ENCODE measurements around the gene KRTAP19-4.
"Not testable (repeated sequence)": the region's sequence is repeated elsewhere in the genome, so short reads cannot be mapped to it uniquely, and the experiment has no call there.

Gene KRTAP19-4, protein sequence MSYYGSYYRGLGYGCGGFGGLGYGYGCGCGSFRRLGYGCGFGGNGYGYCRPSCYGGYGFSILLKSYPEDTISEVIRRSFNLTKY

DNA sequence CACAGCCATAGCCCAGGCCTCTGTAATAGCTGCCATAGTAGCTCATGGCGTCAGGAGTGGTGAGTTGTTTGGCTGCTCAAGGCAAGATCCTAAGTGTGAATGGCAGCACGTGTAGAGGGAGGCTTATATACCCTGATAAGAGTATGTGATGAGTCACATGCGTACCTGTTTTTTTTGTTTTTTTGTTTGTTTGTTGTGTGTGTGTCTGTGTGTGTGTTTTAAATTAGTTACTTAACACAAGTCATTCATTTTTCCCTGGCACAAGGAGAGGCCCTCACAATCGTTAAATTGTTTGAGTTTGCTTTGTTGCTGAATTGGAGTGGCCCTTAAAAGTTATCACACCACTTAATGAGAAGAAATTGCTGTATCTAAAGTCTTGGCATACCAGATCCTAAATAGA is at the start of gene KRTAP19-4:
KRTAP19-4 (minus strand) TSS at position 101 of the 400 bp plus-strand sequence; CDS start at position 46, 55 bp downstream.
- no peak for DNase-seq

DNA sequence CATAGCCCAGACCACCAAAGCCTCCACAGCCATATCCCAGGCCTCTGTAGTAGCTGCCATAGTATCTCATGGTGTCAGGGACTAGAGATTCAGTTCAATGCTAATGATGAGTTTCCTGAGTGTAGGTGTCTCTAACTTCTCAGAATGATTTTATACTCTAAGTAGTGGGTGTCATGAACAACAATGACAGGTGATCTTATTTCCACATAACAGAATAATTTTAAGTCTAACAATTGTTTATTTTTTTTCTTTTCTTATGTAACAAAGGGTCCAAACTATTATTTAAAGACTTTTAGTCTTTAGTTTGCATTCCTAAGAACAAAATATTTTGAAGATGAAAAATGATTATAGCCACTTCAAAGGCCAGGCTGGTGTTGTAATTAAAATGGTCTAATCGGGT is 44.8 kb upstream of the KRTAP19-4 start, which contains the start of gene KRTAP19-6:
KRTAP19-6 (minus strand) TSS at position 101 of the 400 bp plus-strand sequence; CDS start at position 70, 31 bp downstream.
- DNase-seq = no peak

DNA sequence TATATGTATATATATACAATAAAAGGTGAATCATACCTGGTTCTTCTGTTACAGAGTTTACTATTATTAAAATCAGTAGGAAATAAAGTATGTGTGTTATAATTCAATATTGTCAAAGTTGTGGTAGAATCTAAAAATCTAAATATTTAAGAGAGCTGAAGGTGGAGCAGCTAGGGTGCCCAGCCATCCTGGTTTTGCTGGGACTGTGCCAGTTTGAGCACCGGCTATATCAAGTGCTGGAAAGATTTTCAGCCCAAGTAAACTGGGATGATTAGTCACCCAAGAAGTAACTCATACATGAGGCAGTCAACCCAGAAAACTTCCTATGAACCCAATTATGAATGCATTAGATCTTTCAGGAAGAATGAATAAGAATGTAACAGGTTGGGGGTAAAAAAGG is 21.9 kb upstream of the KRTAP19-4 start:
- DNase-seq = no peak

DNA sequence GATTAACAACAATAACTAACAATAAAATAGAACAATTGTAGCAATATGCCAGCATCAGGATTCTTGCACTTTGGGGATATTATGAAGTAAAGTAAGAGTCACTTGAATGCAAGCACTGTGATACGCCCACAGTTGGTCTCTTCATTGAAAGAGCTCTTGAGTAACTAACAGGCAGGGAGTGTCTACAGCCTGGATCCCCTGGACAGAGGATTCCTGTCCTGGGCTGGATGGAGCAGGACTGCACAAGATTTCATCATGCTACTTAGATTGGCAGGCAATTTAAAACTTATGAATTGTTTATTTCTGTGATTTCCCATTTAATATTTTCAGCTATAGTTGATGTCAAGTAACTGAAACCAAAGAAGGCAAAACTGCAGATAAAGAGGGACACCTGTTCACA is 18.7 kb upstream of the KRTAP19-4 start:
- DNase-seq = no peak

DNA sequence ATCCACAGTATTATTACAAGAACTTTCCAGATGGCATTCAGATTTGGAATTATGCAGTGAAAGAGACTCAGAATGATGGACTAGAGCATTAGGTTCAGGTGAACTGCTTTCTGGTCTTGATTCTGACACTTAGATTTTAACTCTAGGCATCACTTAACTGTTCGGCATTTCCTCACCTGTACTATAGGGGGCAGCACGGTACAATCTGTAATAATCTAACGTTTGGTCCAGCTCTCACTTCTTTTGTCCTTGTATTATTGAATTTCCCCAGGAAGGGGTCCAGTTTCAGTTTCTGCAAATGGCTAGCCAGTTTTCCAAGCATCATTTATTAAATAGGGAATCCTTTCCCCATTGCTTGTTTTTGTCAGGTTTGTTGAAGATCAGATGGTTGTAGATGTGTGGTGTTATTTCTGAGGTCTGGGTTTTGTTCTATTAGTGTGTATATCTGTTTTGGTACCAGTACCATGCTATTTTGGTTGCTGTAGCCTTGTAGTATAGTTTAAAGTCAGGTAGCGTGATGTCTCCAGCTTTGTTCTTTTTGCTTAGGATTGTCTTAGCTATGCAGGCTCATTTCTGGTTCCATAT is 8.7 kb upstream of the KRTAP19-4 start:
- not testable (repeated sequence) for DNase-seq

DNA sequence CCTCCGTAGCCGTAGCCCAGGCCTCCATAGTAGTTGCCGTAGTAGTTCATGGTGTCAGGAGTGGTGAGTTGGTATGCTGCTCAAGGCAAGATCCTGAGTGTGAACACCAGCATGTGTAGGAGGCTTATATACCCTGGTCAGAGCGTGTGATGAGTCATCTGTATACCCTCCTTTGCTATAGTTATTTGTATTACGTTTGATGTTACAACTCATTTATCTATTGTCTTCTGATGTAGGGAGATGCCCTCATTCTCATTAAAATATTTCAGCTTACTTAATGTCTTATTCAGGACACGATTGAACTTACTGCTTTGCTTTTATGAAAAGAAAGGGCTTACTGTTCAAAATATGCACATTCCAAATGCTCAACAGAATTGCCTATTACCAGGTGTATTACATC is 5.1 kb upstream of the KRTAP19-4 start, which contains the start of gene KRTAP19-5:
KRTAP19-5 (minus strand) TSS at position 101 of the 400 bp plus-strand sequence; CDS start at position 50, 51 bp downstream.
- no peak for DNase-seq

DNA sequence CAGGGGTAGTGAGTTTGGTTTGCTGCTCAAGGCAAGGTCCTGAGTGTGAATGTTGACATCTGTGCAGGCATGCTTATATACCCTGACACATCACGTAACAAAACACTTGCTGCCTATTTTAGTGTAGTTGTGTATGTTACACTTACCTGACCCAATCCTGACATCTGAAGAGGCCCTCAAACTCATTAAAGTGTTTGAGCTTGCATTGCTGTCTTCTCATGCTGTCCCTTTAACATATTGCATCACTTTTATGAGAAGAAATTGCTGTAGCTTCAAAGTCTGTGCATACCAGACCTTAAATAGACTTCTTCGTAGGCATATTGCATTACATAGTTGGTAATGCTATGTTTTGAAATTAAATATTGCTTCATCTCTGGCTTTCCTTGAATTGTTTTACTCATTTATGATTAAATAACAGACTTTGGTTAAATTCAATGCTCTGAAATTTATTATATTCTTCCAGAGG is 5.0 kb downstream of the KRTAP19-4 start, which contains the start of gene KRTAP19-3:
KRTAP19-3 (minus strand) TSS at position 51 of the 466 bp plus-strand sequence. CDS start 56 bp downstream, outside the sequence.
- no peak for DNase-seq

DNA sequence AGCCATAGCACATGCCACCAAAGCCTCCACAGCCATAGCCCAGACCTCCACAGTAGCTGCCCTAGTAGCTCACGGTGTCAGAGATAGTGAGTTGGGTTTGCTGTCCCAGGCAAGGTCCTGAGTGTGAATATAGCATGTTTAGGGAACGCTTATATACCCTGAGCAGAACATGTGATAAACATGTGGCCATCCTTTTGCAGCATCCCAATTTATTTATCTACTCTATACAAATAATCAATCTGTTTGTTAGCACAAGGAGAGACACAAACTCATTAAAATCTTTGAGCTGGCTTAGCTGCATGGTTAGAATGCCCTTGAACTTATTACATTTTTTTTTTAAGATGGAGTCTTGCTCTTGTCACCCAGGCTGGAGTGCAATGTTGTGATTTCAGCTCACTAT is 9.6 kb downstream of the KRTAP19-4 start, which contains the start of gene KRTAP19-2:
KRTAP19-2 (minus strand) TSS at position 101 of the 400 bp plus-strand sequence; CDS start at position 13, 88 bp downstream.
- no peak for DNase-seq

DNA sequence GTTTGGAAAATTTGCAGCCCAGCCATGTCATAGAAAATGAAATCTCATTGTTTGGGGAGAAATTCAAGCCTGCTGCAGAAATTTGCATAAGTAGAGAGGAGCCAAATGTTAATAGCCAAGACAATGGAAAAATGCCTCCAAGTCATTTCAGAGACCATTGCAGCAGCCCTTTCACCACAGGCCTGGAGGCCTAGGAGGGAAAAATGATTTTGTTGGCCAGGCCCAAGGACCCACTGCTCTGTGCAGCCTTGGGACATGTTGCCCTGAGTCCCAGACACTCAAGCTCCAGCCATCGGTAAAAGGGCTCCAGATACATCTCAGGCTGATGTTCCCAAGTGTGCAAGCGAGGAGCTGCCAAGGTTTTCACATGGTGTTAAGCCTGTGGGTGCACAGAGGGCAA is 10.8 kb downstream of the KRTAP19-4 start:
- no peak for DNase-seq

DNA sequence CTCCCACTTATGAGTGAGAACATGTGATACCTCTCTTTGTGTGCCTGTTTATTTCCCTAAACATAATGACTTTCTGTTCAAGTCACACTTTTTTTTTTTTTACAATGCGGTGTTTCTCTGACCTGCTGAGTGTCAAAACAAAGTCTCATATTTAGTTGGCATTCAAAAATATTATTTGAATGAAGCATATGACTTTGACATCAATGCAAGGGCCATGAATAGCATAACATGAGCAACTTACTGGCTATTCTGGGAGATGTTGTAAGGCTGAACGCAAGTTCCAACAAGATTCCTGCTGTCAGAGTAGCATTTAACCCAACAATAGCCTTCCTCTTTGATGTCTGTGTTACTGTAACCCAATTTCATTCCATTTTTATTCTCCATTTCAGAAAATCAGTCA is 14.8 kb downstream of the KRTAP19-4 start:
- DNase-seq = no peak

DNA sequence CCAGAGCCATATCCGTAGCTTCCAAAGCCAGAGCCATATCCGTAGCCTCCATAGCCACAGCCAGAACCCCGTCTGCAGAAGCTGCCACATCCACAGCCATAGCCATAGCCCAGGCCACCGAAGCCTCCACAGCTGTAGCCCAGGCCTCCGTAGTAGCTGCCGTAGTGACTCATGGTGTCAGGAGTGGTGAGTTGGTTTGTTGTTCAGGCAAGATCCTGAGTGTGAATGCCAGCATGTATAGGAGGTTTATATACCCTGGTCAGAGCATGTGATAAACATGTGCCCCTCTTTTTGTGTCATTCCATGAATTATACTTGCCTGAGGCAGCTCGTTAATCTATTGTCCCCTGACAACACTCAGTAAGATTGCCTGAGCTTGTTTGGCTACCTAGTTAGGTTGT is 16.8 kb downstream of the KRTAP19-4 start, which contains the start of gene KRTAP19-1:
KRTAP19-1 (minus strand) TSS at position 223 of the 400 bp plus-strand sequence; CDS start at position 173, 50 bp downstream.
- DNase-seq = no peak

DNA sequence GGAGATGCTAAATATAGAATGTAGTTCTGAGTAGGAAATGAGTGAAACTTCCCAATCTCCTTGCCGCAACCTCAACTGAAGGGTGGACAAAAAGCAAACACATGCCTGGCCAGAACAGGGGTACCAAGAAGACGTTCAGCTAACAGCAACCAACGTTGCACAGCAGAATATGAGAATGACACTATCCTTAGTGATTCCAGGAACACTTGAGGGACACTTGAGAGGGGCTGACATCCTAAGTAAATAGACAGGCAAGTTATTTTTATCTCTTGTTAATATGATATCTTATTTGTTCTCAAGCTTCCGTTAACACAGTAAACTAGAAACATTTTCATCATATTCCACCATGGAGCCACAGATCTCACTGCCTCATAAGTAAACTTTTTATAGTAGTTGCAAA is 17.7 kb downstream of the KRTAP19-4 start:
- no peak for DNase-seq

DNA sequence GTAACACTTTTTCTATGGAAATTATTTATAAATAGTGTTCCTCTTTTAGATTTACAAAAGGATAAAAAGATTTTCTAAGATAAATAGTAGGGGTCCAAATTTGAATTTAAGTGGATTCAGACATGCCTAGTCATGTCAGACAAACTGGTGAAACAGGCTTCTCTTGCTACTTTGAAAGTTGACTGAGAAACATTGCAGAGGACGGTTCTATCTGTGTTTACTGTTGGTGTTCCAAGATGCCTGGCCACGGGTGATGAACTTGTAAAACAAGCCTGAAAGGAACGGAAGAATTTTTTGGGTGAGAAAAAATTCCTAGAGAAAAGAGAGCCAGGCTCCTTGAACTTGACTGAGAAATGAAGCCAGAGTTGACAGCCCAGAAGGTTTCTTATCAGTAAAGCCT is 19.0 kb downstream of the KRTAP19-4 start:
- no peak for DNase-seq

DNA sequence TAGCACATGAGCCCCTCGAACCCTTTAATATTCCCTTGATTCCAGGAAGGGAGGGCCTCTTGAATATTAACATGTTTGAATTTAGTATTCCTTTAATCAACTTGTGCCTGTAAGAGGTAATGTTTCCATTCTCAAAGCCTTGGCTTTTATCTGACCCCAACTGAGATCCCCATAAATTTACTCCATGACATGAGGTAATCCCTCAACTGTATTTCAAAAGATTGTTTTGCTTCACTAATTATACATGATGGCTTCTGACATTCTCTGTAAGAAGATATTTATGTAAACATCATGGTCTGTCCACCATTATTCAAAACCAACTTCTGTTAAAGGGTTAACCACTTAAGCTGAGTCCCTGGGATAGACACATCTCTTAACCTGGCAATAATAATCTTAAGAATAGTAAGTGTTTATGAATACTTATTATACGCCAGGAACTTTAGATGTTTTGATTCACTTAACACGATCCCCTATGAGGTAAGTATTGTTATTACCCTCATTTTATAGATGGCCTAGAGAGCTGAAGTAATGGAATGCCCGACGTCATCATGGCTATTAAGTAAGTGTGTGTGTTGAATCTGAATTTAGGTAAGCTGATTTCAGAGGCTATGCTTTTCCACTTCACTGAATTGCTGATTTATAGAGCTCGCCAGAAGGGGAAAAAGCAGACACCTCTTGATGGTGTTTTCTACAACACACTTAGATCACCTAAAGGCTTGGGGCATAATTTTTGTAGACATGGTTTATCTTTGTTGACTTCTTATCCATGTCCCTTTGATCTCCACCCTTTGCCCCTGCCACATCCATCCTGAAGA is 27.9 kb downstream of the KRTAP19-4 start:
- no peak for DNase-seq

DNA sequence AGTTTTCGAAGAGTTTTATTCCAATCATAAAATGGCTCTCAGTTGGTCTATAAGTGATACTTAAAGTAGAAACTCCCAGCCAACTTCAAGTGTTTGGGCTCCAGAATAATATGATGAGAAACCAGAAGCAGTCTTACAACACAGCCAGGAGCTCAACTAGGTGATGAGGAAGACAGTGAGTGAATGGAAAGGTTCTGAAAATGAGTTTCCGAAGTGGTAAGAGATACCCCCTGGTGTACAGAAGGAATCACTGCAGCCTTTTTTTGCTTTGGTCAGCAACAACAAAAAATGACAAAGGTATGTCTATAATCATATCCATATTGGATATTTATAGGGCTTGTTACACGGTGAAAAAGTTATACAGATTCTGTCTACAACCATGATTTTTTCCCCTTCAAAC is 33.3 kb downstream of the KRTAP19-4 start:
- peak; percentile 39 to 63 for DNase-seq

DNA sequence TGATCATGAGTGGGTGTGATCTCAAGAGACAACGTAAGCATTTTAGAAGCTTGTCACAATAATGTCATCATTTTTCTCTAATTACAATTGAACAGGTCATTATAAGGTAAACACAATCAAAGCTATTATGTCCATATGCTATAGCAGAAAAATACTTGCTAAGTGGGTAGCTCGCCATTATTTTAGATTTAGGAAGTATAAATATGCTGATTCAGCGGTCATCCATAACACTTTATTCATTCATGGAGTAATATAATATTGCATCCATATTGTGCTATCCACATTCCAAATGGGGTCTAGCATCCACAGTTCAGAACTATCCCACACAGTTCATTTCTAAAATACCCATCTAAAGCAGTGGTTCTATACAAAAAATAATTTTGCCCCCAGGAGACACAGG is 48.5 kb downstream of the KRTAP19-4 start:
- DNase-seq = no peak

DNA sequence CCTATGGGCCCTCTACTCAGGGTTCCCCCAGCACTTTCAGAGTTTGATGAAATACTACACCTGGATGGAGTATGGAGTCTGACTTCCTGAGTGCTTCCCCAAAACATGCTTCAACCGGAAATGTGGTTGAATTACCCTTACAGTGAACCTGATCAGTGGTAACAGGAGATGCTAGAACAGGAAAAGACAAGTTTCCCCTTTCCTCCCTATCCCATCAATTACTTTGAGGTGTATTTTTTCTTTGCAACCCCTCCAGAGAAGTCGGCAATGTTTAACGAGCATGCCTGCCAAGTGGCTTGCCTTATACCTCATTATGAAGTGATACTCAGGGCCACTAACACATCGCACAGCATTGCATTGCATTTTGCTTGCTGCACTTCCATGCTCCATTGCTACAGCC is 49.9 kb downstream of the KRTAP19-4 start:
- peak; percentile 23 to 58 for DNase-seq
